ENCODE data around the gene KIAA0232.

The KIAA0232 gene, protein sequence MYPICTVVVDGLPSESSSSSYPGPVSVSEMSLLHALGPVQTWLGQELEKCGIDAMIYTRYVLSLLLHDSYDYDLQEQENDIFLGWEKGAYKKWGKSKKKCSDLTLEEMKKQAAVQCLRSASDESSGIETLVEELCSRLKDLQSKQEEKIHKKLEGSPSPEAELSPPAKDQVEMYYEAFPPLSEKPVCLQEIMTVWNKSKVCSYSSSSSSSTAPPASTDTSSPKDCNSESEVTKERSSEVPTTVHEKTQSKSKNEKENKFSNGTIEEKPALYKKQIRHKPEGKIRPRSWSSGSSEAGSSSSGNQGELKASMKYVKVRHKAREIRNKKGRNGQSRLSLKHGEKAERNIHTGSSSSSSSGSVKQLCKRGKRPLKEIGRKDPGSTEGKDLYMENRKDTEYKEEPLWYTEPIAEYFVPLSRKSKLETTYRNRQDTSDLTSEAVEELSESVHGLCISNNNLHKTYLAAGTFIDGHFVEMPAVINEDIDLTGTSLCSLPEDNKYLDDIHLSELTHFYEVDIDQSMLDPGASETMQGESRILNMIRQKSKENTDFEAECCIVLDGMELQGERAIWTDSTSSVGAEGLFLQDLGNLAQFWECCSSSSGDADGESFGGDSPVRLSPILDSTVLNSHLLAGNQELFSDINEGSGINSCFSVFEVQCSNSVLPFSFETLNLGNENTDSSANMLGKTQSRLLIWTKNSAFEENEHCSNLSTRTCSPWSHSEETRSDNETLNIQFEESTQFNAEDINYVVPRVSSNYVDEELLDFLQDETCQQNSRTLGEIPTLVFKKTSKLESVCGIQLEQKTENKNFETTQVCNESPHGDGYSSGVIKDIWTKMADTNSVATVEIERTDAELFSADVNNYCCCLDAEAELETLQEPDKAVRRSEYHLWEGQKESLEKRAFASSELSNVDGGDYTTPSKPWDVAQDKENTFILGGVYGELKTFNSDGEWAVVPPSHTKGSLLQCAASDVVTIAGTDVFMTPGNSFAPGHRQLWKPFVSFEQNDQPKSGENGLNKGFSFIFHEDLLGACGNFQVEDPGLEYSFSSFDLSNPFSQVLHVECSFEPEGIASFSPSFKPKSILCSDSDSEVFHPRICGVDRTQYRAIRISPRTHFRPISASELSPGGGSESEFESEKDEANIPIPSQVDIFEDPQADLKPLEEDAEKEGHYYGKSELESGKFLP (N-terminal part only)

GRCh38 chr4:6782147-6782845 lies at the start of gene KIAA0232:
Gene KIAA0232 (plus strand): TSS chr4:6782727. CDS start chr4:6824454, 41,727 bp downstream.
- DNase-seq: peak; percentile 92

GRCh38 chr4:6733358-6734164 lies 49.0 kb upstream of the KIAA0232 start:
- DNase-seq: no peak

DNA sequence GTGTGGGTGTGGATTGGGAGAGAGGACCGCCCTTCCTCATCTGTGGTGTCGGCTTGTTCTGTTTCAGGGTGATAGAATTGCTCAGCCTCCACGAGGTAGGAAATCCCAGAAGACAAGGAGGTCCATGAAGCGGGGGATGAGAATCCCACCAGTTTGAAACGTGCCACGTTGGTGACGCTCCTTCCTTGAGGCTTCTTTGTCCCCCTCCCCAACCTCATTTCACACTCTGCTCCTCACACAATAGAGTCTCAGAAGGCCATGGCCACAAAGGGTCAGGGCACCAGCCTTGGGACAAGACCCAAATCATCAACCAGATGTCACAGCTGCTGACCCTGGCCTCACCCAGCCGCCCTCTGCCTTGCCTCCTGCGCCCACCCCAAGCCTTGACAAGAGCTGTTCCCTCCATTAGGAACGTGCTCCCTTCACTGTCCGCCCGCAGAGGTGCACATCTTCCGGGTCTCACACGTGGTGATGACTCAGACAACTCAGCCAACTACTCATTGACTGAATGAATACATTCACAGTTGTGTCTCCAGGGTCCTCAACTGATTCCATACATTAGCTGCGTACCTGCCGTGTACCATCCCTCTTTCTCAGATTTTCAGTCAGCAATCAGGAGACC lies 48.3 kb upstream of the KIAA0232 start:
- DNase-seq: no peak

DNA sequence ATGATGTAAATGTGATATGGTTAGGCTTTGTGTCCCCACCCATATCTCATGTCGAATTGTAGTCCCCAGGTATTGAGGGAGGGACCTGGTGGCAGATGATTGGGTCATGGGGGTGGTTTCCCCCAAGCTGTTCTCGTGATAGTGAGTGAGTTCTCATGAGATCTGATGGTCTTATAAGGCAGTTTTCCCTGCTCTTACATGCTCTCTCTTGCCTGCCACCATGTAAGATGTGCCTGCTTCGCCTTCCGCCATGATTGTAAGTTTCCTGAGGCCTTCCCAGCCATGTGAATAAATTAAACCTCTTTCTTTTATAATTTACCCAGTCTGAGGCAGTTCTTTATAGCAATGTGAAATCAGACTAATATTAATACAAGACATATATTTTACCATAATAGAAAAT lies 42.6 kb upstream of the KIAA0232 start:
- no peak for DNase-seq

DNA sequence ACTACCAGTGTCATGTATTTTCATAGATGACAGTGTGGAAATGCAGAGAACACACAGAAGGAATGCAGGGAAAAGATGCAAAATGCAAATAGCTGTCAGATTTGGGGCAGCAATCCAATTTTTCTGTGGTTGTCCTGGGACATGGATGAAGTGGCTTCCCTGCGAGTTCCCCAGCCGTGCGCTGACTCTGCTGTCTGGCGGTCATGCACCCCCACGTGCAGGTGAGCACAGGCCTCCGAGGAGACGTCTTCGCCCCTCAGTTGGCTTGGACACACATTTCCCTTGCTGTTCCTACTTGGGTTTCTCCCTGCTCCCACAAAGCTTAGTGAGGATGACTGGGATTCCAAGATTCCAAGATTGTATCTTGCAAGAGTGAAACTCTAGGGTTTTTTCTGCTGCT lies 42.2 kb upstream of the KIAA0232 start:
- DNase-seq: no peak

- no peak for DNase-seq
Observed at GRCh38 chr4:6742507-6742906, 40.0 kb upstream of the KIAA0232 start.

DNA sequence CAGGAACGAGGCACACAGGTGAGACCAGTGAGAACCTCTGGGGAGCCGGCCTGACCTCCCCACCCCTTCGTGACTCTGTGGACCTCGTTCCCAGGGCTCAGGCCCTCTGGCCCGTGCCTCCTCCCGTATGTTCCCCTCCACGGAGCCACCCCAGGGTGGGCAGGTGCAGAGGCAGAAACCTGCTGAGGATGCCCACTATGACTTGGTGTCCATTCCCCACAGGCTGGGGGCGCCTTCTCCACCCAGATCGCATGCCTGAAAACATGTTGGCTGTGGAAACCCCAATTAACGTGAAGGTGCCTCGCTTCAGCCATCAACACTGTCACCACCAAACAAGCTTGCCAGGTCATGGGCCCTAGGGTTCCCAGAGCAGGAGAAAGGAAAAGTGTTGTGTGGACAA lies 39.5 kb upstream of the KIAA0232 start:
- DNase-seq: no peak

GRCh38 chr4:6746721-6747293 lies 35.7 kb upstream of the KIAA0232 start:
- no peak for DNase-seq

DNA sequence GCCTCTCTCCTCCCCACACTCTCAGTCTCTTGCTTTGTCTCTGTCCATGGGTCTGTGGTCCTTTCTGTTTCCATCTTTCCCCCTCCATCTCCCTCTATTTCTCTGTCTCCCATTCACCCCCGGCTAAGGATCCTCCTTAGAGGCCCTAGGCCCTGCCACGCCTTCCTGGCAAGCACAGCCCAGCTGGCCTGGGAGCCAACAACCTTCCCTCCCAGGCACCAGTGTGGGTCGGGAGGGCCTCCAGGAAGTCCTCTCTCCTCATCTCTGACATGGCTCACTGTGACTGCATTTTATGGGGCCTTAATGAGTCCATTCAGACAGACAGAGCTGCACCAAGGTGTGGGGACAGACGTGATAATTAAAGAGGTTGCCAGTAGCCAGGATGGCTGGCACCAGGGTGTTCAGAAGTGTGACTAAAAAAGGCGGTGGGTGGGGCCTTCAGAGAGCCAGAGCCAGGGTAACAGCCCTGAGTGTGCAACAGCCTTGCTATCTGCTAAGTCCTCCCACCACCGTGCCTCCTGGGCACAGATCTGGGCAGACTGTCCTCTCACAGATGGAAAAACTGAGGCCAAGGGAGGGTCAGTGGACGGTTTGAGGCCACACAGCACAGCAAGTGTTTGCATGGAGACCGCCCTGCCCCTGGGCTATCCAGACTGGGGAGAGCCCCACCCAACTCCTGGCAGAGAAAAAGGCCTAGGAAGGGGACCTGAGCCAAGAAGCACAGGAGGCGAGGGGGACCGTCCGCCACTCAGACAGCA lies 35.1 kb upstream of the KIAA0232 start:
- DNase-seq: no peak

- DNase-seq: no peak
Observed at GRCh38 chr4:6748286-6748685, 34.2 kb upstream of the KIAA0232 start.

- no peak for DNase-seq
Observed at GRCh38 chr4:6749340-6750171, 33.0 kb upstream of the KIAA0232 start.

DNA sequence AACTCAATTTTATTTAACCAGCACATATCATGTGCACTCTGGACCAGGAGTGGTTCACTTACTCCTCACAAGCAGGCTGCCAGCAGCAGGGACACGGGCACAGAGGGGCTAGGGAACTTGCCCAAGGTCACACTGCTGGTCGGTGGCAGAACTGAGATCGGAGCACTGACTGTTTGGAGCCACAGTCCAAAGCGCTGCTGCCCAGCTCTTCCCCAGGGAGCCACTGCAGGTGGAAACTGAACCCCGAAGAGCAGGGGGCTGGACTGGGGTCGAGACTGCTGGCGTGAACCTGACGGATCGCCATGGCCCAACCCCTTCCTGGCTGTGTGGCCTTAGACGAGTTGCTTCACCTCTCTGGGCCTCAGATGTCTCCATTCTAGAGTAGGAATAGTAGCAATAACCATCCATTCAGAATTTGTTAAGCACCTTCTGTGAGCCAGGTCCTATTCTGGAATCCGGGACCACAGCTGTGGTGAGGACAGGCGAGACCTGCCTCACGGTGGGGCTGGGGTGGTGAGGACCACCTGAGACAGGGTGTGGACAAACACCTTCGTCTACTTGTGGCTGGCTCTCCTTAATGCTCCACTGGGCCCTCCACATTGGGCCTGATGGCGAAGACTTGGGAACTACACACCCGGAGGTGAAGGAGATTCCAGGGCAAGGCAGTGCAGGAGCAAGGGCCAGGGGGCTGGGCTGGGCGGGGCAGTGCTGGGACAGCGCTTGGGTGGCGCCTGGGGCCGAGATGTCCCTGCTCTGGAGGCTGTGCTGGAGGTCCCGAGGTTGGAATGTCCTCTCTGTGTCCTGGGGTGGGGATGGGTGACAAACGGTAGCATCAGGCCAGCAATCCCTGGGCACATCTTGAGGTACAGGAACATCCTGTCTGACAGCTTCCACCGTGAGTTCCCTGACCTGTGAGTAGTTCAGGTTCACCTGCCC lies 32.0 kb upstream of the KIAA0232 start:
- DNase-seq: no peak

- DNase-seq: no peak
Observed at GRCh38 chr4:6751611-6752485, 30.7 kb upstream of the KIAA0232 start.

GRCh38 chr4:6752486-6752829 lies 30.1 kb upstream of the KIAA0232 start:
- no peak for DNase-seq

DNA sequence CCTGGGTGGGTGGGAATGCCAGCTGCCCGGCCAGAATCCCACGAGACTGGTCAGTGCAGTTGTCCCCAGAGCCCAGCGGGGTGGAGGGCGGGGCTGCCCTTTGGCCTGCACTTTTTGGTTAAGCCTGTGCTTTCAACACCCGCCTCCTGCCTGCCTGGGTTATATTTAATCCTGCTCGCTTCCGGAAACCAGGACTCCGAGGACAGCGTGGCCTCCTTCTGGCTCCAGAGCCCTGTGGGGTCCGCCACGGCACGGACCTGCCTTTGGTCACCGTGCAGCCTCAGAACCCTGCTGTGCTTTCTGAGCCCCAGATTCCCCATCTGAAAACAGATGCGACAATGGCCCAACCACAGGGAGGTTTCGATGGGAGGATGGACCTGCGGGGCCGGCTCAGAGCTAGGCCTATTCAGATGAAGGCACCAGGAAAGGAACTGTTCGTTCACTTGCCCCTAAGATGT lies 29.4 kb upstream of the KIAA0232 start:
- DNase-seq: no peak

DNA sequence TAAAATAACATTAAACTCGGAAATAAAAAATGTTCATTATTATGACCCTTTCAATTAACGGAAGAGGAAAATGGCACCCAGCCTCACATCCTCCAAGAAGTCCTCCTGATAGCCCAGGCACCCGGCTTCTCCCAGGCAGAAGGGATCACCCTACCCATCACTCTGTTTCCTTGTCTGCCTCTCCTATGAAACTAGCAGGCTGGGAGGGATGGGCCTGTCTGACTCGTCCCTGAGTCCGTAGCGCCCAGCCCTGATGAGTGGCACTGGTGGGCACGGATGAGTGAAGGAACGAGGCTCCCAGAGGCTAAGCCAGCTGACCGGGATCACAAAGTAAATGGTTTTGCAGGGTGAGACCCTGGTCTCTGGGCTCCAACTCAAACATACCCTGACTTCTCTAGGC lies 28.6 kb upstream of the KIAA0232 start:
- no peak for DNase-seq

GRCh38 chr4:6754481-6755087 lies 27.9 kb upstream of the KIAA0232 start:
- no peak for DNase-seq
